Adipose tissue (tissue), 3 donors: ENCODE measurements around the gene PRUNE1. TPM values are rescaled to one million over a fixed set of nuclear protein-coding genes. Genes with fewer than 3 reads are reported as not detected.

ENCODE experiments used
- H3K27ac ChIP-seq: one replicate; pipeline ENCODE4 v1.5.1; 2013; ENCODE audit warnings: low read depth, low read length
- WGBS, 3 donors: extraction: QIAGEN DNeasy Blood & Tissue Kit; methylation state at CpG; one replicate each; pipeline ENCODE4 v1.1.7; 2013; 5-methylcytosine and 5-hydroxymethylcytosine counted together
- polyA plus RNA-seq, 3 donors: library from polyadenylated mRNA; stranded (reverse); fragments of 200-250 nt; gene quantifications; one replicate each; pipeline ENCODE4 v1.2.3, GENCODE V29; 2013
- donor health status: healthy with polysubstance abuse.
- donor health status: Bipolar disorder and iron deficiency.
- donor health status: healthy.

Gene PRUNE1, protein sequence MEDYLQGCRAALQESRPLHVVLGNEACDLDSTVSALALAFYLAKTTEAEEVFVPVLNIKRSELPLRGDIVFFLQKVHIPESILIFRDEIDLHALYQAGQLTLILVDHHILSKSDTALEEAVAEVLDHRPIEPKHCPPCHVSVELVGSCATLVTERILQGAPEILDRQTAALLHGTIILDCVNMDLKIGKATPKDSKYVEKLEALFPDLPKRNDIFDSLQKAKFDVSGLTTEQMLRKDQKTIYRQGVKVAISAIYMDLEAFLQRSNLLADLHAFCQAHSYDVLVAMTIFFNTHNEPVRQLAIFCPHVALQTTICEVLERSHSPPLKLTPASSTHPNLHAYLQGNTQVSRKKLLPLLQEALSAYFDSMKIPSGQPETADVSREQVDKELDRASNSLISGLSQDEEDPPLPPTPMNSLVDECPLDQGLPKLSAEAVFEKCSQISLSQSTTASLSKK
- polyA plus RNA-seq, result 10 to 100 TPM in 1 of 3 donors, 1 to 10 TPM in 2; 8.6 to 14.2 (median 9.9) TPM

DNA sequence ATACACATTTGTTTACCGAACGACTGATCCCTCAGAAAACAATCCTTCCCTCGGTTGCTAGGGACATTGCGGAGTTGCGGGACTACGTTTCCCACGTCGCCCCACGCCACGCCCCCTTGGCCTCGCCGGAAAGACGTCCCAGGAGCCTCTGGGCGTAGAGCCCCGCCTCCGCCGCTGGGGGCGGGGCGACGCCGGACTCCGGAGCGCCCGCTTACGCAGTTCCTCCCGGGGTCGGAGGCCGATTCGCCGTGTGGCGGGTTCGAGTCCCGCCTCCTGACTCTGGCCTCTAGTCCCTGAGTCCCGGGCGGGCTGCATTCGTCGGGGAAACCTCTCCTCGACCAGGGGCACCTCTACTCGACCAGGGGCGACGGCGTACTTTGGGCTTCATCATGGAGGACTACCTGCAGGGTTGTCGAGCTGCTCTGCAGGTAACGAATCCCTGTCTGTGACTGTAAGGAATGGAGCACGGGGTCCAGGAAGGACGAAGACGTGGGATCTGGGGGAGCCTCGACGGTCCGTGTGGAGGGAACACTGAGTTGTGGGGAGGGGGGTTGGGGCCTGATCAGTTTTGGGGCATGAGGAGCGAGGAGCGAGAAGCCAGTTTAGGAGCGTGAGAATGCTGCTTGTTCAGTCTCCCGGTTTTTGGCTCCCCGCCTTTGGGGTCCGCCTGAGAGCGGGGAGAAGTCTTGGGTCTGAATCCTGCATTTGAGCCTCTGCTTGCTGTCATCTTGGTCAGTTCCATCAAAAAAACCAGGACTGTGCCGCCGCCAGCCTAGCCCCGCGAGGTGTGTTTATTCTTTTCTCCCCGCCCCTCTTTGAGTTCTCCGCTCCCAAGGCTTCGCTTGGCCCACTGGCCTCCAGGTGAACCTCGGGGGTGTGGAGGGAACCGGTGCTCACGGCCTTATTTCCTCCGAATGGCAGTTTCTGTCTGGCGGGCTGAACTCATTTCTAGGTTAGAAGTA, at the start of gene PRUNE1:
TSS of gene PRUNE1 (plus strand) at position 206 of the 962 bp plus-strand sequence. CDS start at position 390, 184 bp downstream.
- peak within 1 kb of the TSS; percentile 52 for H3K27ac ChIP-seq
- WGBS, 3 donors, result 1% methylated on average over 68 to 69 of the region's 69 CpGs

DNA sequence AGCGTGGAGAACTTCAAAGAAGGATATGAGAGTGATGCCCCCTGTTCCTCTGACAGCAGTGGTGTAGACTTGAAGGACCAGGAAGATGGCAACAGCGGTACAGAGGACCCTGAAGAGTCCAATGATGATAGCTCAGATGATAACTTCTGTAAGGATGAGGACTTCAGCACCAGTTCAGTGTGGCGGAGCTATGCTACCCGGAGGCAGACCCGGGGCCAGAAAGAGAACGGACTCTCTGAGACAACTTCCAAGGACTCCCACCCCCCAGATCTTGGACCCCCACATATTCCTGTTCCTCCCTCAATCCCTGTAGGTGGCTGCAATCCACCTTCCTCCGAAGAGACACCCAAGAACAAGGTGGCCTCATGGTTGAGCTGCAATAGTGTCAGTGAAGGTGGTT, 47.6 kb upstream of the PRUNE1 start:
- H3K27ac ChIP-seq, result no peak overlapping the region
- 97 to 98% (median 98%) methylated on average over 7 of the region's 7 CpGs for WGBS, 3 donors

DNA sequence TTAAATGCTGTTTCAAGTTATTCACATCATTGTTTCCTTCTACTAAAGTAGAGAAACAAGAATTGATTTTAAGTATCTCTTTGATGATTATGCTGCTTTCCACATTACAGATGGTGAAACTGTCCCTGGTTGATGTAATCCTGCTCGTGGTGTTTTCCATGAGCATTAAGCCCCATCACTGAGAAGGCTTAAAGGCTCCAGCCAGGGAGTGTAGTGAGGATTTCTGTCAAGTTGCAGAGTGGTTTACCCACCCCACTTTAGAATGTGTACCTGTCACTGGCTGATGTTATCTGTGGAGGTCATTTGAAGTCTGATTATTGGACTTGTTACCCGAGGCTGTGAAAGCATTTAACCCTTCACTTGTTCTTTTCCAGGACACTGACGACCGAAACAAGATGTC, 46.5 kb upstream of the PRUNE1 start:
- WGBS, 3 donors, result 60 to 67% (median 65%) methylated on average over 4 of the region's 4 CpGs
- no peak overlapping the region for H3K27ac ChIP-seq

DNA sequence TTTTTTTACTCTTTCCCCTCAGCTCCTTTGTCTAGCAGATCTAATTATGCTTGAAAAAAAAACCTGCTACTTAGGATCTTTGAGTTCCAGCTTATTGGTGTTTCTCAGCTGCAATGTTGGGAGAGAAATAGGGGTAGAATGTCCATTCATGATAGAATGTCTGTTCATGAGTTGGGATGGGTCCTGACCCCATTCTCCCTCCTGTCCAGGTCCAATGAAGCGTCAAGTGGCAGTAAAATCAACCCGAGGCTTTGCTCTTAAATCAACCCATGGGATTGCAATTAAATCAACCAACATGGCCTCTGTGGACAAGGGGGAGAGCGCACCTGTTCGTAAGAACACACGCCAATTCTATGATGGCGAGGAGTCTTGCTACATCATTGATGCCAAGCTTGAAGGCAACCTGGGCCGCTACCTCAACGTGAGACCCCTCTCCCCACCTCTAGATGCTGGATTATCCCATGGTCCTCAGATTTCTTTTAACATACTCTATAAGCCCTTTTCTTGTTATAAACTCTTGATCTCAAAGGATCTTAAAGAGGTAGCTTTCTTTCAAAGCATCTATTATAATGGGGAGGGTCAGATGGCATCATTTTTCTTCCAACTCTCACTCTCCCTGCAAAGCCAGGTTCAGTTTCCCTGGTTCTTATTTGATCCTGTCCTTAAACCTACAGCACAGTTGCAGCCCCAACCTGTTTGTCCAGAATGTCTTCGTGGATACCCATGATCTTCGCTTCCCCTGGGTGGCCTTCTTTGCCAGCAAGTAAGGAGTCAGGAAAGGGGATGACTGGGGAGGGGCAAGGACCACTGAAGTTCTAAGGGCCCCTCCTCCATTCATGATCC, 44.7 kb upstream of the PRUNE1 start:
- 90 to 94% (median 92%) methylated on average over 10 of the region's 10 CpGs for WGBS, 3 donors
- H3K27ac ChIP-seq, result no peak overlapping the region

DNA sequence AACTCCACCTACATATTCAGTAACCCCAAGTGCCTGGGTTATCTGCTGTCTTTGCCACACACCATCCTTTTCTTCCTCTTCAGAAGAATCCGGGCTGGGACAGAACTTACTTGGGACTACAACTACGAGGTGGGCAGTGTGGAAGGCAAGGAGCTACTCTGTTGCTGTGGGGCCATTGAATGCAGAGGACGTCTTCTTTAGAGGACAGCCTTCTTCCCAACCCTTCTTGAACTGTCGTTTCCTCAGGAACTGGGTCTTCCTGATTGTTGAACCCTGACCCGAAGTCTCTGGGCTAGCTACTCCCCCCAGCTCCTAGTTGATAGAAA, 44.1 kb upstream of the PRUNE1 start:
- 72 to 87% (median 78%) methylated on average over 5 of the region's 5 CpGs for WGBS, 3 donors
- H3K27ac ChIP-seq, result no peak overlapping the region

DNA sequence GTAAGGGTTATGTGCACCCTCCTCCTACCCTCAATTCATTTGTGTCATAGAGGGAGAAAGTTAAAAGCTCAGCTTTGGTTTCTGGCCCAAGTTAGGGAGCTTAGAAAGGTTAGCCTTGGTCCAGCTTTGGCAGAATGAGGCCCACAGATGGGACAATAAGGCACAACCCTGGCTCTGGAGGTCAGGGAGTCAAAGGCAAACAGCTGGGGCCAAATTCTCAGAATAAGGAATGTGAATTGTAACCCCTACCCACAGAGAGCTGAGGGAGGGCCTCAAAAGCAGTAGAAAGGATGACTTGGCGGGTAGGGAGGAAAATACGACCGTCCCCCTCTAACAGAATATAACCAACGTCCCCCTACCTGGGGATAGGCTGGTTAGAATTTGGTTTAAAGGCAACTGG, 42.6 kb upstream of the PRUNE1 start:
- WGBS, 3 donors, result 86 to 92% (median 88%) methylated on average over 4 of the region's 4 CpGs
- no peak overlapping the region for H3K27ac ChIP-seq

DNA sequence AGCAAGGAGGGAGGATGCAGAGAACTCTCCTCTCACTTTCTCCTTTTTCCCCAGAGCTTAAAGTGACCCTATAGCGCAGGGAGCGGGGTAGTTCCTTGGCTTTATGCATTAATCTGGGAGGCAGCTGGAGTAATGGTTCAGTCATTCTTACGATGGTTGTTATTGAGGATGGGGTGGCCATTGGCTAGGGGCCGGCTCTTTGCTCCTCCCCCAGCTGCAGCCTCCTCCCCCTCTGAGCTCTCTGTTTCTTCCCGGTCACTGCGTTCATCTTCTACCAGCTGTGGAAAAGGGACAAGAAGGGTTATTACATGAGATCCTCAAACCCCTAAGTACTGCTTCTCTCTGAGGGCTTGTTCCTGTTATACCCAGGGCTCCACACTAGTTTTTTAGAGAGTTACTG, 42.2 kb upstream of the PRUNE1 start:
- no peak overlapping the region for H3K27ac ChIP-seq
- WGBS, 3 donors, result 67 to 74% (median 72%) methylated on average over 6 of the region's 6 CpGs

DNA sequence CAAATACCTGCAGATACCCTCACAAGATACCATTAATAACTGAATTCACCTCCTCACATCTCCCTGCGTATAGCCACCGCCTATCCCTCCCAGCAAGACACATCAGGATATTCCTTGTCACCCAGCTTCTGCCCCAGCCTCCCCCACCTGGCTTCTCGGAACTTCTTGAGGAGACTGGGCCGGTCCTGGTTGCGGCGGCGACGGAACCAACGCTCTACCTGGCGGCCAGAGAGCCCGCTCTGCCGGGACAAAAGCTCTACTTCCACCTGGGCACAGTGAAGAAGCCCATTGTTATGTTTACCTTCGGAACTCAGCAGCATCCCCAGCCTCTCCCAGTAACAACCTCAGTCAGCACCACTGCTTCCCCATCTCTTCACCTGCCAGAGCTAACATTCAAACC, 40.3 kb upstream of the PRUNE1 start:
- 95 to 97% (median 96%) methylated on average over 13 of the region's 13 CpGs for WGBS, 3 donors
- no peak overlapping the region for H3K27ac ChIP-seq

DNA sequence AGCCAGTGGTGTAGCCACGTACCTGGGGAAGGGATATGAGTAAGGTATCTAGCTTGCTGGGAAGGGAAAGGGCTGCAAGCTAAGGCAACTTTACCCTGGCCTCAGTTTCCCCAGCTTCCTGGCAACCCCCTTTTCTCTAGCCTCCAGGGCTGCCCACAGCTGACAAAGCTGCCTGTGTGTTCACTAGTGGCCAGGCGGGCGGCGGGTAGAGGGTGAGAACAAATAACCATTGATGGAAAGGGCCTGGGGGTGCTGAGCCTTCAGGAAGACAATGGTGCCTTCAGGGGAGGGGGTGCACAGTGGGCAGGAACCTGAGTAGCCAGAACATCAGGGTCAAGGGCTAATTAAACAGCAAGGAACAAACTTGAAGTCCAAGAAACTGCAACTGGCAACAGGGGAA, 39.8 kb upstream of the PRUNE1 start:
- H3K27ac ChIP-seq, result no peak overlapping the region
- WGBS, 3 donors, result 87 to 93% (median 93%) methylated on average over 4 of the region's 4 CpGs

DNA sequence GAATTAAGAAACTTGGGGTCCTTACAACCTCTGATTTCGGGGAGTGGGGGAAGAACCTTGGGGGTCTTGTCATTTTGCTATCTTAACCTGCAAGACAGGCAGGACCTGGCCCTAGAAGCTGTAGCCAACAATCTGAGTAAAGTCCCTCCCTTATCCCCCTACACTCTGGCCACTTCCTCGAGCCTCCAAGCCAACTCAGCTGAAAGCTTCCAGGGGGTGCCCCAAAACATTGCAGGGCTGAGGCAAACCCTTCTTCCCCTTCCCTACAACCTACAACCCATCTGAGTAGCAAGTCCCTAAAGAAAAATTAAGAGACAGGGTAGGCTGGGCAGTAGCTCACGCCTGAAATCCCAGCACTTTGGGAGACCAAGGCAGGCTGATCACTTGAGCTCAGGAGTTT, 38.6 kb upstream of the PRUNE1 start:
- WGBS, 3 donors, result 68 to 76% (median 69%) methylated on average over 3 of the region's 3 CpGs
- no peak overlapping the region for H3K27ac ChIP-seq

DNA sequence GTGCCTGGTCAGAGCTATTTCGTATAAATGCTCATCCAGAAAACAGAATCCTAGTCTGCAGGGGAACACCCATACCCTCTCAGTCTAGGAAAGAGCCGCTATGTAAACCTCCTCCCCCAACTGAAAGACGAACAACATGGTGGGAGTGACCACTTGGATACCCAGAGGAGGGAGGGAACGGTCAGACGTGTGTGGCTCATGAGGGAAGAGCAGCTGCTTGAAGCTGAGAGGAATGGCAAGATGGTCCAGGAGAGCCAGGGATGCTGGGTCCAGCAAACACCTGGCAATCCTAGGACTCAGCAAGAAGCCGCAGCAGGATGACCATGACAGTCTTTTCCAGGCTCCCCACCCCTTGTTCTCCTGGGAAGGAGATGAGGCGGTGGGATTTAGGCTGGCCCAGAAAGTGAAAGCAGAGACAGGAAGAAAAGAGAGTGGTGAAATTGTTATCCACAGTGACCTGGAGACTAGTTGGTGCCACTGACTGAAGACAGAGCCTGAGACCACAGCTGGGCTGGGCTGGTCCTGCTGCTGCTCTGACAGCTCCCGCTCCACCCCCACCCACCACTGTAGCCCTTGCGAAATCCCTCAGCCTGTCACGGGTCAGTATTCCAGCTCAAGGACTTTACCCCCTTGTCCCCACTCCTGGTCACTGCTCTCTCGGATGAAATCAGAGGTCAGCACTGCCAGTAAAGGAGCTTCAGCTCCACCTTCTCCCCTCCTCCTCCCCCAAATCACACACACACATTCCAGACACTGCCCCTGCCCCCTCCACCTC, 37.3 kb upstream of the PRUNE1 start:
- WGBS, 3 donors, result 24 to 50% (median 48%) methylated on average over 11 of the region's 11 CpGs
- peak overlapping the region; percentile 20 for H3K27ac ChIP-seq

DNA sequence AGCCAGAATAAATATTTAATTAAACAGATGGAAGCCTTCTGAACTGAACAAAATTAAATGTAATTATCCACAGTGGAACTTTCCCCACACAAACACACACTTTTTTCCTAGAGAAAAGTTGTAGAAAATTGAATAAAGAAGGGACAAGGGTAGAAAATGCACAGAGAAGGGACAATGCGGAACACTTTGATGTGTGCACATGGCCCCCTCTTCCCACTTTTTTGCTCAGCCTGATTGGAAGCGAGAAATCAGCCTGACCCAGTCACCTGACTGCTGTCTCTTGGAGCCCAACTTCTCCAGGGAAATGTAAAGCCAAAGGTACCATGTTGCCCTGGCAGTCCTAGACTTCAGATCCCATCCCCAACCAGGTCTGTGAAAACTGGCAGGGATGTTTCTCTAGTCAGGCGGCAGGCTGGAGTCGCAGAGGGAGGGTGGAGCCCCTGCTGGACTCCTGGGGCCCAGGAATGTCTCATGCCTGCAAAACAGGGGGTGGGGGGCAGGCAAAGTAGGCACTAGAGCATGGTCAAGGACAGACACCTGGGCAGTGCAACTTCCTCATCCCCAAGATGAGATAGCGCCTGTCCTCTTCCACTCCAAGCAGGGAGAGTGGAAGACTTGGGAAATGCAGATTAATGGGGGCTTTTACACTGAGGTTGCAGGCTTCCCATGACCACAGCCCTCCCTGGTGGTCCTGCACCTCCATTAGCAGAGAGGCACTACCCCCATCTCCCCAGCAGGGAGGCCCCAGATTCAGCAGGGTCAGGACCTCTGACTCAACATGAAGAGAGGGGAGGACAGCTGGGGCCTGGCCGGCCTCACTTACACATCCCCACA, 36.4 kb upstream of the PRUNE1 start:
- WGBS, 3 donors, result 63 to 76% (median 66%) methylated on average over 6 of the region's 6 CpGs

DNA sequence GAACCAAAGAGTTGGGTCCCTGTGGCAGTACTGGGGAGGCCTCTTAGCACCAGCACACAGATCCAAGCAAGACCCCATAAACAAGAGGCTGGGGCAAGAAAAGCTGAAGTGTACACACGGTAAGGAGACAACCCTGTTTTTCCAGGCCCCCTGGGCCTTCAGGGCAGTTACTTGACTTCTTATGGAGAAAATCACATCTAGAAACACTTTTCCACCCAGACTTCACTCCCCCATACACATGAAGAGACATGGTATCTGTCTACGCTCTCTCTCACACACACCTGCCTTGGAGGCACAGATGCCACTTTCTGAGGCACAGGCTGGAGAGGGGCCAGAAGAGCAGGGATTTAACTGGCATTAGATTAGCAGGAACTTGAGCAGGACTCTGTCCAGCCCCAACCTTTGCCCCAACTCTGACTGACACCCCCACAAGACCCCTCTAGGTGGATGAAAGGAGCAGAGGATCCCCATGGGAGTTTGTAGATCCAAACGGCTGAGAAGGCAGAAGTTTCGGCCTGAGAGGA, 35.8 kb upstream of the PRUNE1 start:
- H3K27ac ChIP-seq, result no peak overlapping the region
- 47 to 66% (median 48%) methylated on average over 4 of the region's 4 CpGs for WGBS, 3 donors

More for the DNA sequence above, 36.4 kb upstream of the PRUNE1 start:
- peak overlapping the region; percentile 20 for H3K27ac ChIP-seq

DNA sequence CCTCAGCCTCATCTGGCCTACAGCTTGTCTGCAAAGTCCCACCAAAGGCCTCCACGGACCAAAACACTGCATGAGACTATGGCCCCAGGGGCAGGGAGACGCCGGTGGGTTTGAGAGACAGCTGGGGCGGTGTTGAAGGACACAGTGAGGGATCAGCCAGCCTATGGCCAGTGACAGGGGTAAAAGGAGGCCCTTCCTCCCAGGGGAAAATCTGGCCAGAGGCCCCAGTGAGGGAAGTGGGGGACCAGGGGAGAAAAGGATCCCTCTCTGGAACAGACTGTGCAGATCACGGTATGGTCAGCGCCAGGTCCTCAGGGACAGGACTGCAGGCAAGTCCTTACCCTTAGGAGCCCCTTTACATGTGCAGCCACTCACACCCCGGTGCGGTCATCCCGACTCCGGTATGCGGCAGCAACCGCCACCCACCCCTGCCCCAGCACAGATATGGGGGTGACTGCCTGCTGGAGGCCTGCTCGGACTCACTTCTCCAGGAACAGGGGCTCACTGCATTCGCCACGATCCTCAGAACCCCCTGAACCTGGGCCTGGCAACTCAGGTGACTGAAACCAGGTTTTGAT, 34.9 kb upstream of the PRUNE1 start:
- H3K27ac ChIP-seq, result peak overlapping the region; percentile 29
- WGBS, 3 donors, result 8 to 20% (median 14%) methylated on average over 15 of the region's 15 CpGs

DNA sequence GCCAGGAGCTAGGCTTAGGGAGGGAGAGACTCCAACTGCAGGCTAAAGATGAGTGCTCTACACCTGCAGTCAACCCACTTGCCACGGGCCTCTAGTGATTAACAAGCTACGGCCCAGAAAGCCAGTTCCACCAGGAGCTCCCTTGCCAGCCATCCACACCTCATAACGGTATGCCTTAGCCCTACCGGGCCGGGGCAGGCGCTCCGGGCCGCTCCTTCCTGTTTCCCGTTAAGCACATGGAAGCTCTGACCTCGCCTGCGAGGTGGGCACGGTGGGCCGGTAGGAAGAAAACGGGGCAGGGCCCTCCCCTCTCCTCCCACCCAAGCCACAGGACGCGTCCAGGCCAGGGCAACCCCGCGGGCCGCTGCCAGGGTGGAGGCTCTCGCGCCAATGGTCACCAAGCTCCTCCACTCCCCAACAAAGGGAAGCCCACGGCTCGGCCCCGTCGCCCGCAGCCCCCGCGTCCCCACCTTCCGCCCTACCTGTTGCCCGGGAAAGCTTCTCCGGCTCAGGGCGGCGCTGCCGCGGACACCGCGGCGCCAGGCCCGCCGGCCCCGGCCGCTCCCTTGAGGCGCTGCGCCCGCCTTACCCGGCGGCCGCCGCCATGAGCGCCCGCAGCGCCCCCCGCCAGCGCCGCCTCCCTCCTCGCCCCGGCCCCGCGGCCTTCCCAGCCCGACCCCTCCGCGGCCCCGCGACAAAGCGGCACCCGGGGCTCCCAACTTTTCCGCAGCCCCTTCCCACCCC, 34.2 kb upstream of the PRUNE1 start:
- WGBS, 3 donors, result 0 to 1% (median 0%) methylated on average over 43 to 67 of the region's 67 CpGs
- peak overlapping the region; percentile 29 for H3K27ac ChIP-seq
